Measurements from ENCODE around the gene IRF1. TPM values are rescaled to one million over a fixed set of nuclear protein-coding genes. Genes with fewer than 3 reads are reported as not detected.

Gene IRF1
- total RNA-seq, 1 donor from 2014 or later: 75.3 TPM

- Histone ChIP-seq H3K4me3 (ENCODE audit: low read depth, low read length) (no peak overlapping the region), H3K36me3 (ENCODE audit: control insufficient read depth, insufficient read depth, low read length) (no peaks in the 10 kb centered on the region), H3K27me3 (ENCODE audit: control insufficient read depth, insufficient read depth, low read length) (no peaks in the 10 kb centered on the region)
- no peak for DNase-seq (ENCODE audit: low read depth)
- TF ChIP-seq CTCF (IDR thresholded peaks at IDR 0.05; ENCODE audit: insufficient read depth, low read length, poor library complexity, severe bottlenecking): no peak
Observed at GRCh38 chr5:132501961-132502931, 11.7 kb upstream of the IRF1 start.

GRCh38 chr5:132501629-132501956, 11.0 kb upstream of the IRF1 start:
- H3K4me3 ChIP-seq (ENCODE audit: low read depth, low read length): no peak overlapping the region
- H3K36me3 ChIP-seq (ENCODE audit: control insufficient read depth, insufficient read depth, low read length): no peaks in the 10 kb centered on the region
- no peak for DNase-seq (ENCODE audit: low read depth)
- no peak for TF ChIP-seq CTCF (IDR thresholded peaks at IDR 0.05; ENCODE audit: insufficient read depth, low read length, poor library complexity, severe bottlenecking)
- no peaks in the 10 kb centered on the region for H3K27me3 ChIP-seq (ENCODE audit: control insufficient read depth, insufficient read depth, low read length)

GRCh38 chr5:132500931-132501628, 10.5 kb upstream of the IRF1 start:
- H3K36me3 ChIP-seq (ENCODE audit: control insufficient read depth, insufficient read depth, low read length): no peaks in the 10 kb centered on the region
- DNase-seq (ENCODE audit: low read depth): no peak
- no peak overlapping the region for H3K4me3 ChIP-seq (ENCODE audit: low read depth, low read length)
- TF ChIP-seq CTCF (IDR thresholded peaks at IDR 0.05; ENCODE audit: insufficient read depth, low read length, poor library complexity, severe bottlenecking): peak; percentile 74
- no peaks in the 10 kb centered on the region for H3K27me3 ChIP-seq (ENCODE audit: control insufficient read depth, insufficient read depth, low read length)

DNA sequence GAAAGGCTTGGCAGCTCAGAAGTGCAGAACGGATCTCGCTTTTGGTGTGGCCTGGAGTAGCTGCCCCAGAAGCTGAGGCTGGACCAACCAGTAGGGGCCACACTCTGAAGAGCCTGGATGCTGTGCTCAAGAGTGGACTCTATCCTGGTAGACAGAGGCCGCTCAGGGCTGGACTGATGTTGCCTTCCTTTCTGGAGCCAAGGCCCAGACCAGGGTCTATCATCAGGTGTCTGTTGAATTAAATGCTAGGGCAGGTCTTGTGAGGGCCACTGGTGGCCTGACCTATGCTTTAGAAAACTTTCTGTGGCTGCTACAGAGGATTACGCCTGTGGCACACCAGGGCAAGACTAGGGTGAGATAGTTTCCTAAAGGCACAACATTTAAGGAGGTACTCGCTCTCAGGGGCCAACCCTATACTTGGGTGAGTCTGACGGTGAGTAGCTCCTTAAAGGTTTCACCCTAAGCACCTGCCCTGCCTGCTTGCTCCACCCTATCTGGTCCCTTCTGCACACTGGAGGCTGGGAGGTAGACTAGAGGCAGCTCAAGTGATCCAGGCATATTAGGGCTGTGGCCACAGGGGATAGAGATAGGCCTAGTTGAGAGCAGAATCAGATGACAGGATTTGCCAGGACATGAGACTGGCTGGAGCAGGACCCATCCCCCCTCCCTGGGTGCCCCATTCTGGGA, 9.8 kb upstream of the IRF1 start:
- TF ChIP-seq CTCF (IDR thresholded peaks at IDR 0.05; ENCODE audit: insufficient read depth, low read length, poor library complexity, severe bottlenecking): no peak
- no peaks in the 10 kb centered on the region for H3K27me3 ChIP-seq (ENCODE audit: control insufficient read depth, insufficient read depth, low read length)

GRCh38 chr5:132499440-132500243, 9.1 kb upstream of the IRF1 start:
- DNase-seq (ENCODE audit: low read depth): no peak
- Histone ChIP-seq H3K36me3 (ENCODE audit: control insufficient read depth, insufficient read depth, low read length) (no peaks in the 10 kb centered on the region), H3K27me3 (ENCODE audit: control insufficient read depth, insufficient read depth, low read length) (no peaks in the 10 kb centered on the region), H3K4me3 (ENCODE audit: low read depth, low read length) (no peak overlapping the region)
- no peak for TF ChIP-seq CTCF (IDR thresholded peaks at IDR 0.05; ENCODE audit: insufficient read depth, low read length, poor library complexity, severe bottlenecking)

More for the DNA sequence above, 9.8 kb upstream of the IRF1 start:
- H3K36me3 ChIP-seq (ENCODE audit: control insufficient read depth, insufficient read depth, low read length): no peaks in the 10 kb centered on the region
- no peak for DNase-seq (ENCODE audit: low read depth)
- no peak overlapping the region for H3K4me3 ChIP-seq (ENCODE audit: low read depth, low read length)

Measured in kidney epithelial cell (primary cell).